HFFc6 (cell line): ENCODE data around the gene CCDC148. TPM values are rescaled to one million over a fixed set of nuclear protein-coding genes. Genes with fewer than 3 reads are reported as not detected.

ENCODE experiments used
- DNase-seq: peaks from one replicate; pipeline ENCODE4 v3.0.0-alpha.2; 2018
- H3K27ac Mint-ChIP-seq: 2 replicates; pipeline ENCODE4 v1.8.0; 2020; ENCODE audit warnings: mild to moderate bottlenecking, mixed read lengths
- H3K27me3 Mint-ChIP-seq: 2 replicates; pipeline ENCODE4 v1.8.0; 2021; ENCODE audit warnings: mild to moderate bottlenecking, moderate library complexity, mixed read lengths; ENCODE audit not compliant: insufficient read depth
- H3K36me3 Mint-ChIP-seq: 2 replicates; pipeline ENCODE4 v1.8.0; 2021; ENCODE audit warnings: low read depth, mixed read lengths
- H3K4me1 Mint-ChIP-seq: 2 replicates; pipeline ENCODE4 v1.8.0; 2020; ENCODE audit warnings: low read depth, mixed read lengths
- H3K4me3 Mint-ChIP-seq: 2 replicates; pipeline ENCODE4 v1.8.0; 2020; ENCODE audit warnings: mild to moderate bottlenecking, moderate library complexity, mixed read lengths
- H3K9me3 Mint-ChIP-seq: 2 replicates; pipeline ENCODE4 v1.8.0; 2020; ENCODE audit warnings: mild to moderate bottlenecking, mixed read lengths
- total RNA-seq, 6 experiments: library from RNA; stranded (reverse); fragmentation: NEBNext Ultra II Directional; extraction: Animal tissue kit (Norgen Biotek cat#: 25700); gene quantifications; 2 replicates in 1 of 6; 3 replicates in 5 of 6; pipeline ENCODE4 v1.2.3, GENCODE V29; 2021
- TF ChIP-seq, protein P1 (sequence below): fragments of 200-600 bp; sonication (generic); IDR thresholded peaks from 2 replicates; pipeline ENCODE4 v1.5.0; 2021; ENCODE audit warnings: antibody characterized with exemption, mild to moderate bottlenecking

CCDC148 gene
- total RNA-seq, 6 experiments from 2014 or later = 0.66 to 1.3 (median 0.84) TPM

DNA sequence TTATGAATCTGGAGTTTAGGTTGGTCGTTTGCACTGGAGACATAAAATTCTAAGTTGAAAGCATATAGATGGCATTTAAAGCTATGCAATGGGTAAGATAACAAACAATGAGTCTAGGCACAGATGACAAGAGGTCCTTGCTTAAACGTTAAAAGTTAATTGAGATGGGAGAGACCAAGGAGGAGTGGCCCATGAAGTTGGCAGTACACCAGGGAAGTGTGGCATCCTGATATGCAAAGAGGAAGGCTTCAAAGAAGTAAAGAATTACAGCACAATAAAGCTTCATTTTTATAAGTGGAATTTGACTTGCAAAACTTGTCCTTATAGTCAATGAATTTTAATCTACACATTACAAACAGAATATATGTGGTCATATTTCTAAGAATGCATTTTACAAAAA lies 331.7 kb downstream of the CCDC148 start:
- H3K4me3 Mint-ChIP-seq = no peak overlapping the region
- H3K9me3 Mint-ChIP-seq = no peaks in the 10 kb centered on the region
- no peak for DNase-seq
- H3K27me3 Mint-ChIP-seq = peaks cover 9% of the 10 kb centered on the region
- H3K27ac Mint-ChIP-seq = no peak overlapping the region
- H3K36me3 Mint-ChIP-seq = no peaks in the 10 kb centered on the region
- H3K4me1 Mint-ChIP-seq = no peaks in the 10 kb centered on the region
- TF ChIP-seq, protein P1, sequence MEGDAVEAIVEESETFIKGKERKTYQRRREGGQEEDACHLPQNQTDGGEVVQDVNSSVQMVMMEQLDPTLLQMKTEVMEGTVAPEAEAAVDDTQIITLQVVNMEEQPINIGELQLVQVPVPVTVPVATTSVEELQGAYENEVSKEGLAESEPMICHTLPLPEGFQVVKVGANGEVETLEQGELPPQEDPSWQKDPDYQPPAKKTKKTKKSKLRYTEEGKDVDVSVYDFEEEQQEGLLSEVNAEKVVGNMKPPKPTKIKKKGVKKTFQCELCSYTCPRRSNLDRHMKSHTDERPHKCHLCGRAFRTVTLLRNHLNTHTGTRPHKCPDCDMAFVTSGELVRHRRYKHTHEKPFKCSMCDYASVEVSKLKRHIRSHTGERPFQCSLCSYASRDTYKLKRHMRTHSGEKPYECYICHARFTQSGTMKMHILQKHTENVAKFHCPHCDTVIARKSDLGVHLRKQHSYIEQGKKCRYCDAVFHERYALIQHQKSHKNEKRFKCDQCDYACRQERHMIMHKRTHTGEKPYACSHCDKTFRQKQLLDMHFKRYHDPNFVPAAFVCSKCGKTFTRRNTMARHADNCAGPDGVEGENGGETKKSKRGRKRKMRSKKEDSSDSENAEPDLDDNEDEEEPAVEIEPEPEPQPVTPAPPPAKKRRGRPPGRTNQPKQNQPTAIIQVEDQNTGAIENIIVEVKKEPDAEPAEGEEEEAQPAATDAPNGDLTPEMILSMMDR = no peak

Other genes with a start within 250 kb of the CCDC148 start
- gene PKP4, start 199 bp upstream of the CCDC148 start, total RNA-seq = 10 to 100 TPM; 35.9 to 48.9 (median 43.5) TPM